Natural killer cell treated with Interleukin-12 subunit alpha and Interleukin-12 subunit beta and Interleukin-15 and Interleukin-18, amount 100 ng/mL, for 72 hours (primary cell): ENCODE data around the gene CCL15. TPM values are rescaled to one million over a fixed set of nuclear protein-coding genes. Genes with fewer than 3 reads are reported as not detected.
"Not testable (repeated sequence)": the region's sequence is repeated elsewhere in the genome, so short reads cannot be mapped to it uniquely, and the experiment has no call there.

Experiments
- ATAC-seq, 2 donors: fragments of 150-1000 bp; cut with Tn5 transposase in 1 of 2; sonication (Bioruptor Pico), chemical (Tn5 transposase) in 1 of 2; 2 replicates each; pipeline ENCODE4 v1.10.0; 2021
- DNase-seq: peaks from one replicate; pipeline ENCODE4 v3.0.0; 2022; ENCODE audit warnings: low spot score
- H3K27ac Mint-ChIP-seq, 2 donors: 1 replicate in 1 of 2; 2 replicates in 1 of 2; pipeline ENCODE4 v1.8.0; 2022; ENCODE audit warnings: mixed read lengths in 2 of 2, mild to moderate bottlenecking in 1 of 2, moderate library complexity in 1 of 2
- H3K27me3 Mint-ChIP-seq, 2 donors: 1 replicate in 1 of 2; 2 replicates in 1 of 2; pipeline ENCODE4 v1.8.0; 2022; ENCODE audit warnings: mixed read lengths in 2 of 2
- H3K36me3 Mint-ChIP-seq: one replicate; pipeline ENCODE4 v1.8.0; 2022; ENCODE audit warnings: mixed read lengths
- H3K4me1 Mint-ChIP-seq, 2 donors: 1 replicate in 1 of 2; 2 replicates in 1 of 2; pipeline ENCODE4 v1.8.0; 2022; ENCODE audit warnings: low read depth in 2 of 2, mixed read lengths in 2 of 2, mild to moderate bottlenecking in 1 of 2
- H3K4me3 Mint-ChIP-seq: one replicate; pipeline ENCODE4 v1.8.0; 2022; ENCODE audit warnings: mixed read lengths
- H3K9me3 Mint-ChIP-seq: 2 replicates; pipeline ENCODE4 v1.8.0; 2022; ENCODE audit warnings: mixed read lengths
- total RNA-seq, 2 donors: library from RNA; stranded (reverse); gene quantifications; one replicate each; pipeline ENCODE4 v1.2.3, GENCODE V29; 2022

Gene CCL15
- total RNA-seq, result not detected

GRCh38 chr17:36001110-36001771 lies at the start of gene CCL15:
Gene CCL15, minus strand, starts transcription at chr17:36001553. Its CDS starts 61 bp downstream, at chr17:36001492.
- Mint-ChIP-seq H3K9me3 (no peaks in the 10 kb centered on the region), H3K4me3 (no peak within 1 kb of the TSS), H3K4me1 (peaks cover 25% of the 10 kb centered on the region in 2 donors), H3K27me3 (peaks cover 0 to 2% of the 10 kb centered on the region in 2 donors), H3K36me3 (no peaks in the 10 kb centered on the region), H3K27ac (peak within 1 kb of the TSS in 1 of 2 donors; percentile 2)
- DNase-seq (no peak), ATAC-seq (no peak)

GRCh38 chr17:36049643-36050042 lies 48.3 kb upstream of the CCL15 start:
- DNase-seq (no peak), ATAC-seq (no peak)
- H3K27ac Mint-ChIP-seq, result no peak overlapping the region
- peaks cover 0 to 8% of the 10 kb centered on the region in 2 donors for H3K4me1 Mint-ChIP-seq
- no peak overlapping the region for H3K4me3 Mint-ChIP-seq
- H3K36me3 Mint-ChIP-seq, result peaks cover 32% of the 10 kb centered on the region
- peaks cover 11% of the 10 kb centered on the region for H3K9me3 Mint-ChIP-seq
- H3K27me3 Mint-ChIP-seq, result no peaks in the 10 kb centered on the region

GRCh38 chr17:36048066-36048465 lies 46.7 kb upstream of the CCL15 start:
- H3K4me3 Mint-ChIP-seq, result no peak overlapping the region

GRCh38 chr17:36036235-36036634 lies 34.9 kb upstream of the CCL15 start:
- H3K9me3 Mint-ChIP-seq, result no peaks in the 10 kb centered on the region
- no peaks in the 10 kb centered on the region for H3K27me3 Mint-ChIP-seq
- no peak for DNase-seq
- H3K36me3 Mint-ChIP-seq, result no peaks in the 10 kb centered on the region
- H3K4me1 Mint-ChIP-seq, result peaks cover 0 to 13% of the 10 kb centered on the region in 2 donors
- no peak for ATAC-seq
- no peak overlapping the region for H3K4me3 Mint-ChIP-seq
- no peak overlapping the region for H3K27ac Mint-ChIP-seq

More at GRCh38 chr17:36048066-36048465, 46.7 kb upstream of the CCL15 start:
- H3K27me3 Mint-ChIP-seq, result no peaks in the 10 kb centered on the region
- no peak for DNase-seq
- H3K4me1 Mint-ChIP-seq, result peaks cover 0 to 8% of the 10 kb centered on the region in 2 donors
- peaks cover 11% of the 10 kb centered on the region for H3K9me3 Mint-ChIP-seq
- H3K36me3 Mint-ChIP-seq, result peaks cover 32% of the 10 kb centered on the region
- ATAC-seq, result no peak
- peak overlapping the region in 1 of 2 donors; percentile 13 for H3K27ac Mint-ChIP-seq

GRCh38 chr17:36034127-36034526 lies 32.8 kb upstream of the CCL15 start:
- Mint-ChIP-seq H3K4me3 (no peak overlapping the region), H3K4me1 (peaks cover 0 to 10% of the 10 kb centered on the region in 2 donors), H3K27ac (no peak overlapping the region), H3K27me3 (no peaks in the 10 kb centered on the region), H3K36me3 (no peaks in the 10 kb centered on the region), H3K9me3 (no peaks in the 10 kb centered on the region)
- ATAC-seq (no peak), DNase-seq (no peak)

GRCh38 chr17:36030956-36031355 lies 29.6 kb upstream of the CCL15 start:
- Mint-ChIP-seq H3K4me1 (peaks cover 5 to 15% of the 10 kb centered on the region in 2 donors), H3K9me3 (no peaks in the 10 kb centered on the region), H3K27ac (no peak overlapping the region), H3K4me3 (no peak overlapping the region), H3K36me3 (no peaks in the 10 kb centered on the region), H3K27me3 (no peaks in the 10 kb centered on the region)
- ATAC-seq, result no peak
- DNase-seq, result no peak

GRCh38 chr17:36027761-36028160 lies 26.4 kb upstream of the CCL15 start:
- Mint-ChIP-seq H3K27me3 (no peaks in the 10 kb centered on the region), H3K9me3 (no peaks in the 10 kb centered on the region), H3K4me3 (no peak overlapping the region), H3K27ac (no peak overlapping the region), H3K36me3 (no peaks in the 10 kb centered on the region), H3K4me1 (peaks cover 5 to 8% of the 10 kb centered on the region in 2 donors)
- DNase-seq (no peak), ATAC-seq (no peak)

GRCh38 chr17:36024106-36024869 lies 22.9 kb upstream of the CCL15 start:
- Mint-ChIP-seq H3K27ac (no peak overlapping the region), H3K9me3 (peaks cover 4% of the 10 kb centered on the region), H3K4me1 (peaks cover 5 to 12% of the 10 kb centered on the region in 2 donors), H3K27me3 (peaks cover 0 to 5% of the 10 kb centered on the region in 2 donors), H3K4me3 (no peak overlapping the region), H3K36me3 (peaks cover 7% of the 10 kb centered on the region)
- ATAC-seq (no peak), DNase-seq (no peak)

GRCh38 chr17:36019423-36019822 lies 18.1 kb upstream of the CCL15 start:
- DNase-seq, result no peak
- Mint-ChIP-seq H3K36me3 (peaks cover 7% of the 10 kb centered on the region), H3K27me3 (peaks cover 0 to 5% of the 10 kb centered on the region in 2 donors), H3K4me1 (peaks cover 11 to 21% of the 10 kb centered on the region in 2 donors), H3K27ac (no peak overlapping the region), H3K4me3 (no peak overlapping the region), H3K9me3 (peaks cover 4% of the 10 kb centered on the region)
- ATAC-seq, result no peak

GRCh38 chr17:36017799-36018198 lies 16.4 kb upstream of the CCL15 start, which contains the start of gene CCL23:
Gene CCL23, minus strand, starts transcription at chr17:36017972. Its CDS starts 75 bp downstream, at chr17:36017897.
- peak in 1 of 2 donors; percentile 53 for ATAC-seq
- DNase-seq, result no peak
- Mint-ChIP-seq H3K27ac (peak within 1 kb of the TSS; percentile 67 to 90), H3K9me3 (peaks cover 4% of the 10 kb centered on the region), H3K27me3 (peaks cover 0 to 5% of the 10 kb centered on the region in 2 donors), H3K4me1 (peaks cover 12 to 22% of the 10 kb centered on the region in 2 donors), H3K36me3 (peaks cover 7% of the 10 kb centered on the region), H3K4me3 (peak within 1 kb of the TSS; percentile 29)

GRCh38 chr17:36016555-36016954 lies 15.2 kb upstream of the CCL15 start:
- DNase-seq, result no peak
- ATAC-seq, result no peak
- Mint-ChIP-seq H3K9me3 (no peaks in the 10 kb centered on the region), H3K4me3 (no peak overlapping the region), H3K4me1 (peaks cover 20 to 21% of the 10 kb centered on the region in 2 donors), H3K36me3 (no peaks in the 10 kb centered on the region), H3K27me3 (no peaks in the 10 kb centered on the region), H3K27ac (no peak overlapping the region)

GRCh38 chr17:36015895-36016294 lies 14.5 kb upstream of the CCL15 start:
- H3K4me1 Mint-ChIP-seq, result peaks cover 26 to 27% of the 10 kb centered on the region in 2 donors
- not testable (repeated sequence) for H3K27ac Mint-ChIP-seq, H3K36me3 Mint-ChIP-seq, DNase-seq, H3K27me3 Mint-ChIP-seq, H3K4me3 Mint-ChIP-seq, H3K9me3 Mint-ChIP-seq, ATAC-seq

GRCh38 chr17:36014946-36015345 lies 13.6 kb upstream of the CCL15 start:
- Mint-ChIP-seq H3K27ac (no peak overlapping the region), H3K36me3 (no peaks in the 10 kb centered on the region), H3K4me1 (peaks cover 32 to 33% of the 10 kb centered on the region in 2 donors), H3K4me3 (no peak overlapping the region), H3K9me3 (no peaks in the 10 kb centered on the region), H3K27me3 (no peaks in the 10 kb centered on the region)
- ATAC-seq (no peak), DNase-seq (no peak)

GRCh38 chr17:36011201-36011600 lies 9.8 kb upstream of the CCL15 start:
- peak overlapping the region in 1 of 2 donors; percentile 47 for H3K27ac Mint-ChIP-seq
- no peaks in the 10 kb centered on the region for H3K27me3 Mint-ChIP-seq
- no peak for DNase-seq
- no peaks in the 10 kb centered on the region for H3K9me3 Mint-ChIP-seq
- ATAC-seq, result no peak
- peaks cover 19 to 24% of the 10 kb centered on the region in 2 donors for H3K4me1 Mint-ChIP-seq
- no peak overlapping the region for H3K4me3 Mint-ChIP-seq
- H3K36me3 Mint-ChIP-seq, result no peaks in the 10 kb centered on the region
